Activated naive CD4-positive, alpha-beta T cell treated with anti-CD3 and anti-CD28 coated beads, Interleukin-2, amount 50 U/mL, for 24 hours (primary cell): Measurements from ENCODE around the gene LAMB4.

Experiments
- H3K27ac Mint-ChIP-seq: one replicate; pipeline ENCODE4 v1.8.0; 2021; ENCODE audit warnings: mild to moderate bottlenecking, mixed read lengths
- H3K27me3 Mint-ChIP-seq: one replicate; pipeline ENCODE4 v1.8.0; 2021; ENCODE audit warnings: mixed read lengths
- H3K36me3 Mint-ChIP-seq: one replicate; pipeline ENCODE4 v1.8.0; 2021; ENCODE audit warnings: mixed read lengths
- H3K4me1 Mint-ChIP-seq: one replicate; pipeline ENCODE4 v1.8.0; 2021; ENCODE audit warnings: mixed read lengths
- H3K4me3 Mint-ChIP-seq: one replicate; pipeline ENCODE4 v1.8.0; 2021; ENCODE audit warnings: mild to moderate bottlenecking, mixed read lengths
- H3K9me3 Mint-ChIP-seq: one replicate; pipeline ENCODE4 v1.8.0; 2021; ENCODE audit warnings: mixed read lengths

LAMB4 gene

DNA sequence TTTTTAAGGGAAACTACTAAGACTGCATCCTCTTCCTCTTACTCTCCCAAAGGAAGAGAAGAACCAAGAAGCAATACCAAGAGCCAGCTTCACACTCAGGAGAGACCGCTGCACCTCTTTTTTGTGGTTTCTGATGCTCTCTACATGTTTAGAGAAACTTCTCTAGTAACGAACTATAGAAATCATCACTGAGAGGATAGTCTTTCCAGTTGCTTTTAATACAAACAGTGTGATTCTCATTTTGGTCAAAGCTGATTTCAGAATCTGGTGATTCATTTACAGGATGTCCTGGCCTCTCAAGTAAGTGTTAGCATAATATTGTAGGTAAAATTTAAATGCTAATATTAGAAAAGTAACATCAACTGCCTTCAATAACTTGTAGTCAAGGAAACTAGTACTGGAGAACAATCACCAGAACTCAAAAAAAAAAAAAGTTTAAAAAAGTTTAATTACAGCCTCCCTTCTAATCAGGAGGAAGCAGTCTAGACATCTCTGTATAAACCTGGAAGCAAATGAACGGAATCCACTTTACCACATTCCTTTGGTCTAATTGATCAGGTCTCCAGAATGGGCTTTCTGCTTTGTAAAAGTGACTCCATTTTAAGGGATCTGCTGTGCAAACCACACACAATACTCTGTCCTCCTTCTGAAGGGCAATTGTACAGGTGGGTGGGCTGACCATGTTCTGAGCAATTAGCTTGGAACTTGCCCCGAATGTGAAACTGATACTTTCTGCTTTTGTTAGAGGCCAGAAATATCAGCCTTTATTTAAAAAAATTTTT, 130.2 kb downstream of the LAMB4 start:
- peaks cover 42% of the 10 kb centered on the region for H3K27me3 Mint-ChIP-seq
- H3K36me3 Mint-ChIP-seq, result no peaks in the 10 kb centered on the region
- peaks cover 18% of the 10 kb centered on the region for H3K4me1 Mint-ChIP-seq
- H3K9me3 Mint-ChIP-seq, result no peaks in the 10 kb centered on the region
- H3K27ac Mint-ChIP-seq, result no peak overlapping the region
- no peak overlapping the region for H3K4me3 Mint-ChIP-seq

DNA sequence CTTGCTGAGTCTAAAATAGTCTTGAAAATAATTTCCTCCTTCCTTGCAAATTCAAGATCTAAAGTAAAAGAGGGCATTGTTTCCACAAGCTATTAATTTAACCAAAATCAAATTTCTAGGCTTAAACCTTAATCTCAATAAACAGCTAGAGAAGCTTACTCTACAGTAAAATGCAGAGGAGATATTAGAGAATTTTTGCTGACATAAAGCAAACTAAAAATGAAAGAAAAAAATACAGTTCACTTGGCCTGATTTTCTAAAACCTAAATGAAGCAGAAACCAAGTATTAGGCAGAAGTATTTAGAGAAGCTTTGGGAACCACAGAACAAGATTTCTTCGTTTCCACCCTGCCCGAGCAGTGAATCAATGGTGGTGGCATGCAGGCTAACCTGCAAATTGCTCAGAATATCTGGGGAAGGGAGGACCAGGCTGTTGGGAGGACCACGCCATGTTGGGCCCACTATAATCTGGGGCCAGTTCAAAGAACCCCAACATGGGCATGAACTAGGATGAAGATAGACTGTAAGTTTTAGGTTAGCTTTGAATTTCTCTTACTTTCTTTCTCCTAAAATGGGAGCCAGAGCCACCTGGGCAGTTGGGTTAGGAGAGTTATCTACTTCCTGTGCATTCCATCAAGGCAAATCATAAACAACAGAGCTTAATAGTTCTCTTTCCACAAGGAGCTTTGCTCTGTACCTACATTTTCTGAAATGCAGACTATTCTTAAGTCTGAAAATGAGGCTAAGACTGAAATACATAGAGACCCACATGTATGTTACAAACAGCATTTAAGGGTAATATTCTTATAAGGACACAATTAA, 131.3 kb downstream of the LAMB4 start:
- Mint-ChIP-seq H3K4me3 (no peak overlapping the region), H3K27me3 (peaks cover 40% of the 10 kb centered on the region), H3K36me3 (no peaks in the 10 kb centered on the region), H3K27ac (no peak overlapping the region), H3K4me1 (peaks cover 14% of the 10 kb centered on the region), H3K9me3 (no peaks in the 10 kb centered on the region)

DNA sequence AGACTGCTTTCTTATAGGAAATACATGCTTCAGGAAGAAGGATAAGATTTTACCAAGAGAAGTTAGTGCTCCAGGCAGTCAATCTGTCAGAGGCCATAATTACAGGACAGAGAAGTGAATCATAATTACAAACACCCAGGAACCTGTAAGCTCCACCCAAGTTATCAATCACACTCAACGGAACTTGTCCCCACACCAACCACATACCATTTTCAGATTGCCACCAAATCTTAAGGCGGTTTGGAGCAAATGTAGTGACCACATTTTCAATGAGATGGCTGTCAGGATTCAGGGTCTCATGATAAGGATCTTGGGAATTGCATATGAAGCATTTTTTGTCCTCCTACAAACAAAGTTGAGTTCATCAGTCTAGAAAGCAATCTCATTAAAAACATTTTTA, 132.0 kb downstream of the LAMB4 start:
- H3K27me3 Mint-ChIP-seq, result peaks cover 40% of the 10 kb centered on the region
- H3K36me3 Mint-ChIP-seq, result no peaks in the 10 kb centered on the region
- no peak overlapping the region for H3K4me3 Mint-ChIP-seq
- no peaks in the 10 kb centered on the region for H3K9me3 Mint-ChIP-seq
- no peak overlapping the region for H3K27ac Mint-ChIP-seq
- peaks cover 12% of the 10 kb centered on the region for H3K4me1 Mint-ChIP-seq

GRCh38 chr7:107996072-107996882, 133.9 kb downstream of the LAMB4 start:
- no peaks in the 10 kb centered on the region for H3K9me3 Mint-ChIP-seq
- peaks cover 5% of the 10 kb centered on the region for H3K4me1 Mint-ChIP-seq
- H3K27me3 Mint-ChIP-seq, result peaks cover 39% of the 10 kb centered on the region
- no peak overlapping the region for H3K4me3 Mint-ChIP-seq
- H3K27ac Mint-ChIP-seq, result no peak overlapping the region
- H3K36me3 Mint-ChIP-seq, result no peaks in the 10 kb centered on the region

- no peak overlapping the region for H3K27ac Mint-ChIP-seq
- H3K9me3 Mint-ChIP-seq, result no peaks in the 10 kb centered on the region
- no peaks in the 10 kb centered on the region for H3K36me3 Mint-ChIP-seq
- H3K4me1 Mint-ChIP-seq, result no peaks in the 10 kb centered on the region
- peaks cover 36% of the 10 kb centered on the region for H3K27me3 Mint-ChIP-seq
- H3K4me3 Mint-ChIP-seq, result no peak overlapping the region
Measured at GRCh38 chr7:107995184-107996071, 134.7 kb downstream of the LAMB4 start.

DNA sequence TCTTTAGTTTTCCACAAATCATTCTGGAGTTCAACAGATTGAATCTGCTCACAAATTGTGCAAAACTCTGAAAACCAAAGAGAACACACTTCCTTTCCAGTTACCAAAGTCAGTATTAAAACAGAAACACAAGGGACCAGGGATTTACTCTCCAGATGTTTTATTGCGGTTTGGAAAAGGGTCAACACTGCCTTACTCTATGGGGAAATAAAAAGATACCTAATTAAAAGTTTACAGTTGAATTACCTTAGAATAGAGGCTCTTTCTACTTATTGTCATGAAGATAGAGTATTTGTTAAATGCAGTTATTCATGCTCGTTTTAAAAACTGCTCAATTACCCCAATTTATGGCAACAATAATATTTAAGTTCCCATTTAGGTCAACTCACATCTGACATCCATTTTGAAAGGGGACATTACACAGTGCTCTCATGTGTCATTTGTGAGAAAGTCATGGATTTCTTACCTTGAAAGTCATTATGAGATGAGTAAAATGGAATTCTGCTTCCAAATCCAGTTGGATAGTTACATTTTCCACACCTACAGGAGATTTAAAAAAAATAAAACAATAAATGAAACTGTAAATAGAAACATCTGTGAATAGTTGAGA, 135.6 kb downstream of the LAMB4 start:
- H3K27me3 Mint-ChIP-seq, result peaks cover 37% of the 10 kb centered on the region
- no peak overlapping the region for H3K27ac Mint-ChIP-seq
- H3K4me1 Mint-ChIP-seq, result no peaks in the 10 kb centered on the region
- H3K36me3 Mint-ChIP-seq, result no peaks in the 10 kb centered on the region
- H3K9me3 Mint-ChIP-seq, result no peaks in the 10 kb centered on the region
- H3K4me3 Mint-ChIP-seq, result no peak overlapping the region

DNA sequence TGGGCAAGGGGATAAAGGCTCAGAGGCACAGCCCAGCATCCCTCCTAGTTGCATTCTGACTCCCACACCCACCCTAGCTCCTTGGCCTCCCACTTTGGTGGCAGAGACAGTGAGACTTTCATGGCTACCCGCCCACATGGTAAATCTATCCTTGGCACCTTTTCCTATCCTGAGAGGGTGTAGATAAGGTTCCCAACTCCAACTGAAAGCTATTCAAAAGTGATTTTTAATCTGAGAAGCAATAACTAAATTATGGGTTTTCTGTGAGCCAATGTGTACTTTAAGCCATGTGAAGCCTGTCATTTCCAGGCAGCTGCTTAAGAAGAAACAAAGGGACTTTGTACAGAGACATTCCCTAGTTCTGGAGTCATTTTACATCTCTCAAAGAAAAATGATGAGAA, 136.3 kb downstream of the LAMB4 start:
- H3K4me3 Mint-ChIP-seq, result no peak overlapping the region
- H3K27me3 Mint-ChIP-seq, result peaks cover 39% of the 10 kb centered on the region
- H3K27ac Mint-ChIP-seq, result no peak overlapping the region
- no peaks in the 10 kb centered on the region for H3K4me1 Mint-ChIP-seq
- no peaks in the 10 kb centered on the region for H3K36me3 Mint-ChIP-seq
- no peaks in the 10 kb centered on the region for H3K9me3 Mint-ChIP-seq

- H3K36me3 Mint-ChIP-seq, result no peaks in the 10 kb centered on the region
- H3K4me3 Mint-ChIP-seq, result no peak overlapping the region
- H3K4me1 Mint-ChIP-seq, result no peaks in the 10 kb centered on the region
- no peaks in the 10 kb centered on the region for H3K9me3 Mint-ChIP-seq
- no peak overlapping the region for H3K27ac Mint-ChIP-seq
- peaks cover 25% of the 10 kb centered on the region for H3K27me3 Mint-ChIP-seq
Measured at GRCh38 chr7:107989618-107990373, 140.4 kb downstream of the LAMB4 start.

DNA sequence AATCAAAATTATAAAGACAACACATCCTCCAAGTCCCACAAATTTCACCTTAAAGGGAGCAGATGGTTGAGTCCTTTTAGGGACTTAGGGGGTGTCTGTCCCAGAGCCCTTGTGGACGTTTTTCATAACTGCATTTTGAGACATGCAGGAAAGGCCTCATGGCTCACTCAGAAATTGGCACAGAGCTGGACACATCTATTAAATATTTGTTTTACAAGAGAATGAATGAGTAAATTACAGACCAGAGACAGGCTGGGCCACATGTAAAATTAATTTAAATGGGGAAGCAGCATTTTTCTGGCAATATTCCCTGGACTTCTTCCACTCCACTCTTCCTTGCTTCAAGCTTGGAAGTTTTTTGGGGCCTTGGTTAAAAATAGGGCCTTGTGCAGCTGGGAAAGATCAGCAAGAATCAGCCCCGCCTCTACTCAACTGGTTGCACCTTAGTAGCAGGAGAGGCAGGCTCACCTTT, 147.2 kb downstream of the LAMB4 start:
- Mint-ChIP-seq H3K4me3 (no peak overlapping the region), H3K27me3 (peaks cover 3% of the 10 kb centered on the region), H3K4me1 (no peaks in the 10 kb centered on the region), H3K9me3 (no peaks in the 10 kb centered on the region), H3K36me3 (no peaks in the 10 kb centered on the region), H3K27ac (no peak overlapping the region)

GRCh38 chr7:107982042-107982840, 147.9 kb downstream of the LAMB4 start:
- Mint-ChIP-seq H3K4me3 (no peak overlapping the region), H3K27me3 (peaks cover 2% of the 10 kb centered on the region), H3K9me3 (no peaks in the 10 kb centered on the region)

DNA sequence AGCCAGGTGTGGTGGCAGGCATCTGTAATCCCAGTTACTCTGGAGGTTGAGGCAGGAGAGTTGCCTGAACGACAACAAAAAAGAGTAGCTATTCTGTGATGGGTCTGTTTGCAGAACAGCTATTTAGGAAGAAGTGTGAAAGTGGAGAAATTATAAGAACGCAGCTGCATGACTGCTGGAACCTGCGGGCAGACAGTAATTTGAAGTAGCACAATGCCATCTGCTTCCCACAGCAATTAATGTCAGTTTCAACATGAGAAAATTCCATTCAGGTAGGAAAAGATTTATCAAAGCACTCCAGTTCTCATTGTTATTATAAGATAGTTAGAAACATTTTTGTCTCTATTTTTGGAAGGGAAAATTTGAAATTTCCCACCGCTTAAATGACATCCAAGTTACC, 148.7 kb downstream of the LAMB4 start:
- H3K27me3 Mint-ChIP-seq, result peaks cover 2% of the 10 kb centered on the region
- H3K36me3 Mint-ChIP-seq, result no peaks in the 10 kb centered on the region
- H3K4me1 Mint-ChIP-seq, result no peaks in the 10 kb centered on the region
- no peak overlapping the region for H3K27ac Mint-ChIP-seq
- H3K4me3 Mint-ChIP-seq, result no peak overlapping the region
- no peaks in the 10 kb centered on the region for H3K9me3 Mint-ChIP-seq

More at GRCh38 chr7:107982042-107982840, 147.9 kb downstream of the LAMB4 start:
- Mint-ChIP-seq H3K36me3 (no peaks in the 10 kb centered on the region), H3K4me1 (no peaks in the 10 kb centered on the region), H3K27ac (no peak overlapping the region)

GRCh38 chr7:107980671-107981190, 149.4 kb downstream of the LAMB4 start:
- Mint-ChIP-seq H3K4me3 (no peak overlapping the region), H3K27me3 (peaks cover 3% of the 10 kb centered on the region)

GRCh38 chr7:107980171-107980570, 150.0 kb downstream of the LAMB4 start:
- H3K4me1 Mint-ChIP-seq, result no peaks in the 10 kb centered on the region
- H3K36me3 Mint-ChIP-seq, result no peaks in the 10 kb centered on the region
- H3K4me3 Mint-ChIP-seq, result no peak overlapping the region
- no peaks in the 10 kb centered on the region for H3K9me3 Mint-ChIP-seq
- H3K27me3 Mint-ChIP-seq, result peaks cover 6% of the 10 kb centered on the region
- H3K27ac Mint-ChIP-seq, result no peak overlapping the region

More at GRCh38 chr7:107980671-107981190, 149.4 kb downstream of the LAMB4 start:
- H3K36me3 Mint-ChIP-seq, result no peaks in the 10 kb centered on the region
- H3K27ac Mint-ChIP-seq, result no peak overlapping the region
- H3K9me3 Mint-ChIP-seq, result no peaks in the 10 kb centered on the region
- no peaks in the 10 kb centered on the region for H3K4me1 Mint-ChIP-seq
